Measurements from ENCODE around the gene NBPF4. TPM values are rescaled to one million over a fixed set of nuclear protein-coding genes. Genes with fewer than 3 reads are reported as not detected.

Gene NBPF4
- total and polyA plus RNA-seq, 10 of the 15 experiments (the other 5 are each of a cell fraction or from before 2014, with no cell fraction given), result not detected

- no peaks in the 10 kb centered on the region for H3K4me1 ChIP-seq (ENCODE audit: control insufficient read depth, insufficient read depth, low read length)
- no TSS peak for BruUV-seq (replicated peaks)
- CTCF ChIA-PET, result no interaction called here
- H3K36me3 ChIP-seq (ENCODE audit: control insufficient read depth in 2 of 2, insufficient read depth in 2 of 2, low read length in 1 of 2), result no peaks in the 10 kb centered on the region
- FAIRE-seq, result no peak
- no peaks in the 10 kb centered on the region for H3K79me2 ChIP-seq (ENCODE audit: control insufficient read depth, insufficient read depth, low read length)
- no peaks in the 10 kb centered on the region for H4K20me1 ChIP-seq (ENCODE audit: control insufficient read depth, insufficient read depth)
- RAD21 ChIA-PET (ENCODE audit: unreplicated experiment), result no interaction called here
- no peak overlapping the region for H3K4me3 ChIP-seq
- no peak overlapping the region for H3K4me2 ChIP-seq (ENCODE audit: control insufficient read depth, insufficient read depth)
- no peak for ATAC-seq
- SMC1A ChIA-PET (ENCODE audit: uncharacterized antibody, unreplicated experiment), result no interaction called here
- DNase-seq (ENCODE audit: low read depth, low spot score), result no peak
- TF ChIP-seq STAT3 (IDR thresholded peaks at IDR 0.05; ENCODE audit: low read depth, low read length) (no peak), POLR2A (IDR thresholded peaks at IDR 0.05; ENCODE audit: low read depth, low read length) (no peak), TCF3 (IDR thresholded peaks at IDR 0.05; ENCODE audit: borderline replicate concordance, insufficient read depth, low read depth, low read length) (no peak), KAT2A (conservative IDR thresholded peaks at IDR 0.05; ENCODE audit: control insufficient read depth, low read depth, low read length) (no peak)
- H3K27me3 ChIP-seq (replicated peaks in 1 of 2; ENCODE audit: control insufficient read depth in 2 of 2, insufficient read depth in 2 of 2, low read length in 1 of 2), result no peaks in the 10 kb centered on the region
- POLR2A ChIA-PET, result no interaction called here
- H3K9ac ChIP-seq (ENCODE audit: control insufficient read depth, insufficient read depth, low read length), result no peak overlapping the region
- 83% methylated on average over 14 of the region's 28 CpGs for WGBS (ENCODE audit: insufficient coverage, insufficient replicate concordance, low lambda C conversion rate, missing lambda C conversion rate)
- no peak overlapping the region for H3K27ac ChIP-seq (ENCODE audit: control insufficient read depth, insufficient read depth)
- H2AFZ ChIP-seq (ENCODE audit: control insufficient read depth, low read depth, low read length), result no peak overlapping the region
- in situ Hi-C loops (cut with MboI), result no loop called here
- no peaks in the 10 kb centered on the region; the same call in 2 of the 3 replicates for H3K9me3 ChIP-seq (replicated peaks; ENCODE audit: control insufficient read depth, insufficient read depth, low read length)
- intact Hi-C loops (cut with micrococcal nuclease; ENCODE audit: unreplicated experiment), result loop anchor here (5.0 kb wide), 1 partner anchor 50 kb away; no protein-coding TSS in a partner anchor
Observed at GRCh38 chr1:108192581-108192980, 51.3 kb downstream of the NBPF4 start.

- TF ChIP-seq PML (IDR thresholded peaks at IDR 0.05; ENCODE audit: low read length) (no peak), FOS (IDR thresholded peaks at IDR 0.05; ENCODE audit: borderline replicate concordance, extremely low read depth, insufficient read length) (no peak), POU2F2 (IDR thresholded peaks at IDR 0.05; ENCODE audit: borderline replicate concordance, low read depth, low read length) (no peak), MEF2B (IDR thresholded peaks at IDR 0.05; ENCODE audit: partially characterized antibody, poor library complexity, severe bottlenecking) (peak; percentile 89), EGR1 (IDR thresholded peaks at IDR 0.05; ENCODE audit: borderline replicate concordance in 1 of 2, low read depth in 2 of 2, low read length in 2 of 2) (no peak)
- Histone ChIP-seq H3K4me1 (ENCODE audit: control insufficient read depth, insufficient read depth, low read length) (no peaks in the 10 kb centered on the region), H3K4me2 (ENCODE audit: control insufficient read depth, insufficient read depth) (no peak overlapping the region), H3K79me2 (ENCODE audit: control insufficient read depth, insufficient read depth, low read length) (no peaks in the 10 kb centered on the region), H2AFZ (ENCODE audit: control insufficient read depth, low read depth, low read length) (no peak overlapping the region), H3K9me3 (replicated peaks; ENCODE audit: control insufficient read depth, insufficient read depth, low read length) (no peaks in the 10 kb centered on the region), H3K36me3 (ENCODE audit: control insufficient read depth in 2 of 2, insufficient read depth in 2 of 2, low read length in 1 of 2) (no peaks in the 10 kb centered on the region), H3K9ac (ENCODE audit: control insufficient read depth, insufficient read depth, low read length) (no peak overlapping the region), H3K27me3 (replicated peaks in 1 of 2; ENCODE audit: control insufficient read depth in 2 of 2, insufficient read depth in 2 of 2, low read length in 1 of 2) (no peaks in the 10 kb centered on the region), H3K27ac (ENCODE audit: control insufficient read depth, insufficient read depth) (no peak overlapping the region), H4K20me1 (ENCODE audit: control insufficient read depth, insufficient read depth) (no peaks in the 10 kb centered on the region), H3K4me3 (no peak overlapping the region)
- no peak for FAIRE-seq
- ChIA-PET SMC1A (ENCODE audit: uncharacterized antibody, unreplicated experiment) (interaction anchor here (0.8 to 1.1 kb wide), 2 partner anchors 9 to 42 kb away, joined by 3 read pairs; partner anchors contain the start of gene SLC25A24), RAD21 (ENCODE audit: unreplicated experiment) (no interaction called here), POLR2A (interaction anchor here (1.5 kb wide), 1 partner anchor 10 kb away, joined by 4 read pairs; the partner anchor contains the start of gene SLC25A24), CTCF (interaction anchor here (0.6 to 0.8 kb wide), 2 partner anchors 21 to 24 kb away, joined by 3 read pairs; no protein-coding TSS in a partner anchor)
- 0% methylated on average over 5 of the region's 5 CpGs for WGBS (ENCODE audit: insufficient coverage, insufficient replicate concordance, low lambda C conversion rate, missing lambda C conversion rate)
- in situ Hi-C loops (cut with MboI), result no loop called here
- no TSS peak for BruUV-seq (replicated peaks)
- DNase-seq (ENCODE audit: low read depth, low spot score), result no peak
- intact Hi-C loops (cut with micrococcal nuclease; ENCODE audit: unreplicated experiment), result loop anchor here (5.0 kb wide), 1 partner anchor 49 kb away; no protein-coding TSS in a partner anchor
- ATAC-seq, result peak; percentile 62
Observed at GRCh38 chr1:108190686-108191416, 53.0 kb downstream of the NBPF4 start.
